H1 (cell line): Measurements from ENCODE around the gene MLYCD. TPM values are rescaled to one million over a fixed set of nuclear protein-coding genes. Genes with fewer than 3 reads are reported as not detected.

Experiments
- CTCF ChIA-PET: fragments of 300-600 bp; sonication (Branson Sonifier 250); formaldehyde crosslinking; loops from one replicate; lab custom pipeline; 2021; ENCODE audit not compliant: partially characterized antibody; lab: Charles Lee
- POLR2A ChIA-PET: fragments of 300-600 bp; sonication (Branson Sonifier 250); formaldehyde crosslinking; loops from one replicate; lab custom pipeline; 2021; ENCODE audit warnings: inconsistent platforms; ENCODE audit not compliant: partially characterized antibody; lab: Charles Lee
- DNase-seq, 2 experiments: peaks; one replicate each; pipeline versions ENCODE4 v3.0.0 to v3.0.0-alpha.2; 2010 to 2022; ENCODE audit warnings: low spot score in 2 of 2, low read depth in 1 of 2, mixed read lengths in 1 of 2
- FAIRE-seq: peaks from 2 replicates; lab custom pipeline; 2011; peaks lifted over from hg19 to GRCh38; lab: Jason Lieb, UNC
- H2AFZ ChIP-seq: 2 replicates; pipeline ENCODE4 v1.8.1; 2012; ENCODE audit warnings: low read length, inconsistent platforms
- H2AK5ac ChIP-seq: 2 replicates; pipeline ENCODE4 v1.6.1; 2013; ENCODE audit warnings: low read depth, low read length
- H2BK120ac ChIP-seq: replicated peaks from 2 replicates; pipeline ENCODE3; 2013; ENCODE audit warnings: low read depth, low read length, inconsistent platforms
- H2BK12ac ChIP-seq: 2 replicates; pipeline ENCODE4 v1.6.1; 2013; ENCODE audit warnings: low read depth, low read length
- H2BK15ac ChIP-seq: 2 replicates; pipeline ENCODE4 v1.6.1; 2013; ENCODE audit warnings: low read length
- H2BK20ac ChIP-seq: 2 replicates; pipeline ENCODE4 v1.6.1; 2013; ENCODE audit warnings: low read length
- H2BK5ac ChIP-seq: 2 replicates; pipeline ENCODE4 v1.6.1; 2013; ENCODE audit warnings: low read depth, low read length
- H3K14ac ChIP-seq: 2 replicates; pipeline ENCODE4 v1.6.1; 2013; ENCODE audit warnings: inconsistent platforms; ENCODE audit not compliant: insufficient read length
- H3K18ac ChIP-seq: 2 replicates; pipeline ENCODE4 v1.6.1; 2013; ENCODE audit warnings: low read length; ENCODE audit errors: extremely low read depth
- H3K23ac ChIP-seq: 2 replicates; pipeline ENCODE4 v1.6.1; 2013; ENCODE audit warnings: inconsistent platforms; ENCODE audit not compliant: insufficient read length
- H3K23me2 ChIP-seq: 2 replicates; pipeline ENCODE4 v1.6.1; 2013; ENCODE audit warnings: low read depth, low read length
- H3K27ac ChIP-seq: 2 replicates; pipeline ENCODE4 v1.6.1; 2011; ENCODE audit warnings: low read depth, low read length, inconsistent platforms
- H3K27me3 ChIP-seq, 4 experiments: replicated peaks in 1 of 4; 1 replicate in 1 of 4; 2 replicates in 3 of 4; pipeline versions ENCODE4 v1.6.1 to v1.8.1; 2011 to 2013; ENCODE audit warnings: low read length in 3 of 4, mild to moderate bottlenecking in 3 of 4, inconsistent platforms in 2 of 4, mixed read lengths in 2 of 4, moderate library complexity in 1 of 4; ENCODE audit not compliant: control insufficient read depth in 3 of 4, insufficient read depth in 3 of 4; ENCODE audit errors: extremely low read depth in 1 of 4
- H3K36me3 ChIP-seq, 4 experiments: 2 replicates each; pipeline versions ENCODE4 v1.6.1 to v1.8.1; 2011 to 2013; ENCODE audit warnings: mild to moderate bottlenecking in 4 of 4, low read length in 3 of 4, moderate library complexity in 2 of 4, control low read depth in 1 of 4, inconsistent platforms in 1 of 4; ENCODE audit not compliant: insufficient read depth in 4 of 4, control insufficient read depth in 2 of 4
- H3K4ac ChIP-seq: replicated peaks from 2 replicates; pipeline ENCODE3; 2013; ENCODE audit warnings: low read length, low read depth, mixed read lengths, inconsistent platforms; ENCODE audit not compliant: insufficient read length
- H3K4me1 ChIP-seq, 4 experiments: replicated peaks in 1 of 4; 1 replicate in 1 of 4; 2 replicates in 3 of 4; pipeline versions ENCODE4 v1.6.1 to v1.8.1; 2011 to 2013; ENCODE audit warnings: low read length in 3 of 4, inconsistent platforms in 2 of 4, mixed read lengths in 1 of 4; ENCODE audit not compliant: insufficient read depth in 4 of 4, control insufficient read depth in 3 of 4
- H3K4me2 ChIP-seq, 2 experiments: 2 replicates each; pipeline versions ENCODE4 v1.6.1 to v1.8.1; 2011 to 2013; ENCODE audit warnings: low read depth in 2 of 2, low read length in 2 of 2, control low read depth in 1 of 2, inconsistent platforms in 1 of 2, mild to moderate bottlenecking in 1 of 2; ENCODE audit not compliant: insufficient read depth in 1 of 2
- H3K4me3 ChIP-seq, 4 experiments: fragments of 200-600, 300-600 bp in 1 of 4; sonication (generic), shearing (Covaris generic), sonication (Bioruptor Twin) in 1 of 4; 2 replicates each; pipeline versions ENCODE4 v1.5.1 to v1.8.1; 2011 to 2016; ENCODE audit warnings: low read length in 4 of 4, low read depth in 3 of 4, control low read depth in 2 of 4, inconsistent platforms in 2 of 4, mild to moderate bottlenecking in 2 of 4, mixed read lengths in 1 of 4, moderate library complexity in 1 of 4; ENCODE audit not compliant: insufficient read depth in 2 of 4; ENCODE audit errors: extremely low read depth in 1 of 4
- H3K56ac ChIP-seq: replicated peaks from 2 replicates; pipeline ENCODE3; 2013; ENCODE audit warnings: low read depth, mild to moderate bottlenecking, mixed read lengths, low read length, inconsistent platforms; ENCODE audit not compliant: insufficient read length
- H3K79me1 ChIP-seq: 2 replicates; pipeline ENCODE4 v1.6.1; 2013; ENCODE audit warnings: low read depth, low read length, control low read depth
- H3K79me2 ChIP-seq, 2 experiments: 2 replicates each; pipeline versions ENCODE4 v1.6.1 to v1.8.1; 2012 to 2013; ENCODE audit warnings: low read length in 2 of 2, mild to moderate bottlenecking in 2 of 2, inconsistent platforms in 1 of 2; ENCODE audit not compliant: insufficient read depth in 2 of 2, control insufficient read depth in 1 of 2
- H3K9ac ChIP-seq, 4 experiments: replicated peaks in 1 of 4; 1 replicate in 1 of 4; 2 replicates in 3 of 4; pipeline versions ENCODE4 v1.6.1 to v1.8.1; 2011 to 2013; ENCODE audit warnings: low read depth in 3 of 4, low read length in 3 of 4, control low read depth in 2 of 4, mild to moderate bottlenecking in 2 of 4, moderate library complexity in 2 of 4, inconsistent platforms in 1 of 4; ENCODE audit errors: extremely low read depth in 1 of 4
- H3K9me3 ChIP-seq, 2 experiments: 2 replicates each; pipeline versions ENCODE4 v1.6.1 to v1.8.1; 2012 to 2013; ENCODE audit warnings: mild to moderate bottlenecking in 2 of 2, moderate library complexity in 2 of 2, control low read depth in 1 of 2, inconsistent platforms in 1 of 2, low read depth in 1 of 2, low read length in 1 of 2, mixed read lengths in 1 of 2; ENCODE audit not compliant: insufficient read depth in 2 of 2
- H4K20me1 ChIP-seq, 2 experiments: replicated peaks in 1 of 2; 2 replicates each; pipeline versions ENCODE3 to v1.8.1; 2011 to 2013; ENCODE audit warnings: inconsistent platforms in 2 of 2, low read length in 2 of 2, mild to moderate bottlenecking in 1 of 2; ENCODE audit not compliant: insufficient read depth in 2 of 2, control insufficient read depth in 1 of 2
- H4K5ac ChIP-seq: 2 replicates; pipeline ENCODE4 v1.6.1; 2013; ENCODE audit warnings: low read length, low read depth, mixed read lengths, inconsistent platforms; ENCODE audit not compliant: insufficient read length
- H4K8ac ChIP-seq: 2 replicates; pipeline ENCODE4 v1.8.0; 2013; ENCODE audit warnings: mild to moderate bottlenecking, moderate library complexity, low read length, inconsistent platforms; ENCODE audit not compliant: insufficient read depth; ENCODE audit errors: extremely low read depth
- H4K91ac ChIP-seq: replicated peaks from 2 replicates; pipeline ENCODE3; 2013; ENCODE audit warnings: low read length, mixed read lengths, inconsistent platforms; ENCODE audit not compliant: insufficient read length
- ASH2L ChIP-seq: fragments of 200-600, 300-600 bp; sonication (generic); IDR thresholded peaks from one replicate; pipeline ENCODE4 v1.7.1; 2017; ENCODE audit warnings: low read length
- CBX8 ChIP-seq: fragments of 300-800, 300-1000 bp; sonication (generic); IDR thresholded peaks from 2 replicates; pipeline ENCODE4 v1.7.1; 2016; ENCODE audit warnings: low read depth, low read length, borderline replicate concordance
- CTCF ChIP-seq, 3 experiments: IDR thresholded peaks; 1 replicate in 2 of 3; 2 replicates in 1 of 3; pipeline versions ENCODE4 v1.5.1 to v1.6.1; 2011; ENCODE audit warnings: low read length in 3 of 3, mild to moderate bottlenecking in 3 of 3, inconsistent platforms in 2 of 3, low read depth in 1 of 3, moderate library complexity in 1 of 3; ENCODE audit not compliant: insufficient read depth in 1 of 3; ENCODE audit errors: control extremely low read depth in 1 of 3
- EP300 ChIP-seq, 2 experiments: IDR thresholded peaks; 1 replicate in 1 of 2; 2 replicates in 1 of 2; pipeline ENCODE4 v1.6.1; 2011 to 2012; ENCODE audit warnings: low read depth in 2 of 2, low read length in 2 of 2, mild to moderate bottlenecking in 2 of 2, borderline replicate concordance in 1 of 2, inconsistent platforms in 1 of 2, moderate library complexity in 1 of 2
- RAD21 ChIP-seq, 2 experiments: IDR thresholded peaks in 1 of 2; conservative IDR thresholded peaks in 1 of 2; 2 replicates each; pipeline ENCODE4 v1.6.1; 2011; ENCODE audit warnings: low read depth in 2 of 2, low read length in 2 of 2, improper control_type of control experiment in 1 of 2, inconsistent platforms in 1 of 2, mild to moderate bottlenecking in 1 of 2, moderate library complexity in 1 of 2
- SIRT6 ChIP-seq: IDR thresholded peaks from one replicate; pipeline ENCODE4 v1.7.1; 2012; ENCODE audit warnings: low read length, inconsistent platforms
- TEAD4 ChIP-seq: IDR thresholded peaks from 2 replicates; pipeline ENCODE4 v1.6.1; 2012; ENCODE audit warnings: low read depth, low read length, inconsistent platforms, mixed read lengths
- WGBS, 2 experiments: shearing (Covaris generic) in 1 of 2; methylation state at CpG; one replicate each; pipeline versions ENCODE4 v1.1.6 to v1.1.7; 2013 to 2015; ENCODE audit warnings: low lambda C conversion rate in 2 of 2, mixed read lengths in 2 of 2, inconsistent platforms in 1 of 2, low coverage in 1 of 2, missing lambda C conversion rate in 1 of 2; ENCODE audit not compliant: insufficient replicate concordance in 2 of 2, insufficient coverage in 1 of 2, insufficient read length in 1 of 2; ENCODE audit errors: extremely low coverage in 1 of 2, missing lambda C conversion rate in 1 of 2; 5-methylcytosine and 5-hydroxymethylcytosine counted together
- polyA plus RNA-seq, 7 experiments: library from polyadenylated mRNA; depleted of rRNA in 3 of 7; stranded (reverse) in 5 of 7; unstranded in 2 of 7; fragments of >200 nt in 5 of 7; fragments of 200-250 nt in 2 of 7; gene quantifications; 1 replicate in 5 of 7; 2 replicates in 1 of 7; 4 replicates in 1 of 7; pipeline versions ENCODE4 v1.2.1 to v1.2.3, GENCODE V29; 2011 to 2013; ENCODE audit warnings: missing spikeins in 2 of 7, mixed read lengths in 2 of 7
- total RNA-seq: library from RNA; stranded (reverse); fragmentation: NEBNext Ultra II Directional; extraction: Animal tissue kit (Norgen Biotek cat#: 25700); gene quantifications from 2 replicates; pipeline ENCODE4 v1.2.1, GENCODE V29; 2021

The MLYCD gene
- total and polyA plus RNA-seq, 2 of the 8 experiments (the other 6 are each of a cell fraction or from before 2014, with no cell fraction given): 3.7 to 7.0 TPM

DNA sequence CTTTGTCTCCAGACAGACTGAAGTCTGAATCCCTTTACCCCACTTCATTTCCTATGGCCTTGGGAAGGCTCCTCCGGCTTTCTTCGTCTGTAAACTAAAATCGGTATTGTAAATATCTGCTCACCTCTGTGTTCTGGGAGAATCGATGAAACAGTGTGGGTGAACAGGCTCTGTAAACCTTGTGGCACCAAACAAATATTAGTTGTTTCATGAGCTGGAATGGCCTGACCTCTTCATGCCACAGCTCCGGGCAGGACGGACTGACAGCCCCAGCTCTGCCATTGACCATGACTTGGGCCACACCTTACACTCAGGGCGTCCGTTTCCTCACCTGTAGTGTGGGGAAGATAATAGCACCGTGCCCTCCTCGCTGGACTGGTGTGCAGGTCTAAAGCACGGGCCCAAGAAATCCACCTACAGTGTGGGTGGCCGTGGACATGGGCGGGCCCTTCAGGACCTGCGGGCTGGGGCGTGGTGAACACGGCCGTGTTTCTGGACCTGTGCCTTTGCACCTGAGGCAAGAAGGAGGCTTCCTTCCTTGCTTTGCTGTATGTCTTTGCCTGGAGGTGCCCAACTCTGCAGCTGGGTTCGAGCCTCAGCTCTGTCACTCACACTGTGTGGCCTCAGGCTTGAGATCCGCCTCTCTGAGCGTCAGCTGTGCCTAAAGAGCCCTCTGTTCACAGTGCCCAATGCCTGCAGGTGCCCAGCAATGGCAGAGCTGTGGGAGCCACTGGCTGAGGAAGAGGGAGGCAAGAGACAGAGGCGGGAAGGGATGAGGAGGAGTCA lies 48.1 kb downstream of the MLYCD start:
- Histone ChIP-seq H3K4me2 (no peak overlapping the region), H4K20me1 (peaks cover 0 to 2% of the 10 kb centered on the region in 2 experiments), H3K4ac (no peak overlapping the region), H2BK15ac (no peak overlapping the region), H4K5ac (no peak overlapping the region), H4K91ac (no peak overlapping the region), H3K27ac (no peak overlapping the region), H3K56ac (no peak overlapping the region), H3K23ac (no peak overlapping the region), H2BK120ac (no peak overlapping the region), H3K9me3 (no peaks in the 10 kb centered on the region), H3K79me2 (no peaks in the 10 kb centered on the region), H3K4me1 (no peaks in the 10 kb centered on the region), H3K27me3 (no peaks in the 10 kb centered on the region; a peak in 1 of 7 replicates), H2AFZ (no peak overlapping the region), H2AK5ac (no peak overlapping the region), H3K23me2 (0 out of 2 replicates have a peak, but pooled peaks cover 1% of the 10 kb centered on the region), H2BK12ac (no peak overlapping the region), H3K14ac (no peak overlapping the region), H3K36me3 (no peaks in the 10 kb centered on the region), H2BK5ac (no peak overlapping the region), H3K4me3 (no peak overlapping the region), H3K18ac (no peak overlapping the region), H3K9ac (no peak overlapping the region), H2BK20ac (no peak overlapping the region), H4K8ac (no peak overlapping the region), H3K79me1 (no peaks in the 10 kb centered on the region)
- TF ChIP-seq RAD21 (IDR thresholded peaks at IDR 0.05 in 1 of 2, conservative IDR thresholded peaks at IDR 0.05 in 1 of 2; ENCODE audit: low read depth in 2 of 2, low read length in 2 of 2) (no peak), SIRT6 (no peak), TEAD4 (no peak), CTCF (IDR thresholded peaks at IDR 0.05; ENCODE audit: control extremely low read depth in 1 of 3, insufficient read depth in 1 of 3, low read depth in 1 of 3, low read length in 3 of 3) (no peak), ASH2L (no peak), EP300 (IDR thresholded peaks at IDR 0.05; ENCODE audit: borderline replicate concordance in 1 of 2, low read depth in 2 of 2, low read length in 2 of 2) (no peak), CBX8 (no peak)
- DNase-seq (no peak), FAIRE-seq (no peak)
- ChIA-PET POLR2A (interaction anchor here (1.2 kb wide), 1 partner anchor 17 kb away, joined by 3 read pairs; no protein-coding TSS in a partner anchor), CTCF (interaction anchor here (1.0 to 2.4 kb wide), 7 partner anchors 9 to 119 kb away, joined by 3 to 13 read pairs (median 8); no protein-coding TSS in a partner anchor)
- WGBS, 2 experiments: 77% methylated on average over 21 of the region's 21 CpGs; no CpG with 5 or more reads in 1 of the 2 experiments
